Measurements from ENCODE around the gene BUD23.
"Not testable (repeated sequence)": the region's sequence is repeated elsewhere in the genome, so short reads cannot be mapped to it uniquely, and the experiment has no call there.

DNA sequence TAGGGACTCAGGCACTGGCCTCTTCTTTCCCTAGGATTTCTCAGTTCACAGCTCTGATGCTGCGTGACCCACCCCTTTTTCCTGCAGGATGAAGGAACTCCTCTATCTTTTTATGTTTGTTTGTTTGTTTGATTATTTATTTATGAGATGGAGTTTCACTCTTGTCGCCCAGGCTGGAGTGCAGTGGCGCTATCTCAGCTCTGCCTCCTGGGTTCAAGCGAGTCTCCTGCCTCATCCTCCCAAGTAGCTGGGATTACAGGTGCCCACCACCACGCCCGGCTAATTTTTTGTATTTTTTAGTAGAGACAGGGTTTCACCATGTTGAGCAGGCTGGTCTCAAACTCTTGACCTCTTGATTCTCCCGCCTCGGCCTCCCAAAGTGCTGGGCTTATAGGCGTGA, 37.0 kb downstream of the BUD23 start:
- TF ChIP-seq, protein P1, sequence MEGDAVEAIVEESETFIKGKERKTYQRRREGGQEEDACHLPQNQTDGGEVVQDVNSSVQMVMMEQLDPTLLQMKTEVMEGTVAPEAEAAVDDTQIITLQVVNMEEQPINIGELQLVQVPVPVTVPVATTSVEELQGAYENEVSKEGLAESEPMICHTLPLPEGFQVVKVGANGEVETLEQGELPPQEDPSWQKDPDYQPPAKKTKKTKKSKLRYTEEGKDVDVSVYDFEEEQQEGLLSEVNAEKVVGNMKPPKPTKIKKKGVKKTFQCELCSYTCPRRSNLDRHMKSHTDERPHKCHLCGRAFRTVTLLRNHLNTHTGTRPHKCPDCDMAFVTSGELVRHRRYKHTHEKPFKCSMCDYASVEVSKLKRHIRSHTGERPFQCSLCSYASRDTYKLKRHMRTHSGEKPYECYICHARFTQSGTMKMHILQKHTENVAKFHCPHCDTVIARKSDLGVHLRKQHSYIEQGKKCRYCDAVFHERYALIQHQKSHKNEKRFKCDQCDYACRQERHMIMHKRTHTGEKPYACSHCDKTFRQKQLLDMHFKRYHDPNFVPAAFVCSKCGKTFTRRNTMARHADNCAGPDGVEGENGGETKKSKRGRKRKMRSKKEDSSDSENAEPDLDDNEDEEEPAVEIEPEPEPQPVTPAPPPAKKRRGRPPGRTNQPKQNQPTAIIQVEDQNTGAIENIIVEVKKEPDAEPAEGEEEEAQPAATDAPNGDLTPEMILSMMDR (IDR thresholded peaks at IDR 0.05) = not testable (repeated sequence)
- not testable (repeated sequence) for TF ChIP-seq POLR2AphosphoS5 (IDR thresholded peaks at IDR 0.05; ENCODE audit: low read depth, low read length); REST (IDR thresholded peaks at IDR 0.05; ENCODE audit: insufficient read depth in 1 of 2, low read depth in 2 of 2, low read length in 1 of 2); SIN3A (IDR thresholded peaks at IDR 0.05; ENCODE audit: borderline replicate concordance, insufficient read depth, low read depth, low read length); TCF7L2 (IDR thresholded peaks at IDR 0.05; ENCODE audit: low read depth, low read length)

All from Panc1 (cell line).